ENCODE measurements around the gene ZSWIM1. TPM values are rescaled to one million over a fixed set of nuclear protein-coding genes. Genes with fewer than 3 reads are reported as not detected.

ZSWIM1 gene
- total and polyA plus RNA-seq, 2 of the 8 experiments (the other 6 are each of a cell fraction or from before 2014, with no cell fraction given) = 14.1 to 15.6 TPM

GRCh38 chr20:45898285-45898684 is 17.3 kb downstream of the ZSWIM1 start:
- no peak overlapping the region for H2BK20ac ChIP-seq (ENCODE audit: low read length)
- ChIA-PET POLR2A (ENCODE audit: partially characterized antibody) (interaction anchor here (0.8 to 11.2 kb wide), 10 partner anchors 7 to 74 kb away, joined by 3 to 172 read pairs (median 8); partner anchors contain the start of genes CTSA, NEURL2, PCIF1 and PLTP), CTCF (ENCODE audit: partially characterized antibody) (interaction anchor here (1.1 to 1.8 kb wide), 3 partner anchors 8 to 74 kb away, joined by 3 read pairs; partner anchors contain the start of gene ZSWIM1)
- no peaks in the 10 kb centered on the region for H3K4me1 ChIP-seq (replicated peaks in 1 of 4; ENCODE audit: control insufficient read depth in 3 of 4, insufficient read depth in 4 of 4, low read length in 3 of 4)
- H3K27me3 ChIP-seq (replicated peaks in 1 of 4; ENCODE audit: control insufficient read depth in 3 of 4, extremely low read depth in 1 of 4, insufficient read depth in 3 of 4, low read length in 3 of 4) = no peaks in the 10 kb centered on the region
- H3K4me2 ChIP-seq (ENCODE audit: insufficient read depth in 1 of 2, low read depth in 2 of 2, low read length in 2 of 2) = no peak overlapping the region
- H4K20me1 ChIP-seq (replicated peaks in 1 of 2; ENCODE audit: control insufficient read depth in 1 of 2, insufficient read depth in 2 of 2, low read length in 2 of 2) = peaks cover 0 to 12% of the 10 kb centered on the region in 2 experiments
- no peak overlapping the region for H3K56ac ChIP-seq (replicated peaks; ENCODE audit: insufficient read length, low read depth, low read length)
- no peaks in the 10 kb centered on the region for H3K23me2 ChIP-seq (ENCODE audit: low read depth, low read length)
- no peak overlapping the region for H3K9ac ChIP-seq (replicated peaks in 1 of 4; ENCODE audit: extremely low read depth in 1 of 4, low read depth in 3 of 4, low read length in 3 of 4)
- no peak overlapping the region for H2AK5ac ChIP-seq (ENCODE audit: low read depth, low read length)
- no peaks in the 10 kb centered on the region for H3K79me1 ChIP-seq (ENCODE audit: low read depth, low read length)
- H2BK12ac ChIP-seq (ENCODE audit: low read depth, low read length) = no peak overlapping the region
- no peak overlapping the region for H4K8ac ChIP-seq (ENCODE audit: extremely low read depth, insufficient read depth, low read length)
- no peak overlapping the region for H3K4ac ChIP-seq (replicated peaks; ENCODE audit: insufficient read length, low read depth, low read length)
- H3K18ac ChIP-seq (ENCODE audit: extremely low read depth, low read length) = no peak overlapping the region
- H4K5ac ChIP-seq (ENCODE audit: insufficient read length, low read depth, low read length) = no peak overlapping the region
- peaks cover 15 to 51% (median 46%) of the 10 kb centered on the region in 4 experiments for H3K36me3 ChIP-seq (ENCODE audit: control insufficient read depth in 2 of 4, insufficient read depth in 4 of 4, low read length in 3 of 4)
- WGBS, 2 experiments (ENCODE audit: extremely low coverage in 1 of 2, insufficient coverage in 1 of 2, insufficient read length in 1 of 2, insufficient replicate concordance in 2 of 2, low coverage in 1 of 2, low lambda C conversion rate in 2 of 2, missing lambda C conversion rate in 1 of 2) = 93% methylated on average over 12 of the region's 12 CpGs; no CpG with 5 or more reads in 1 of the 2 experiments
- no peak overlapping the region for H4K91ac ChIP-seq (replicated peaks; ENCODE audit: insufficient read length, low read length)
- H3K79me2 ChIP-seq (ENCODE audit: control insufficient read depth in 1 of 2, insufficient read depth in 2 of 2, low read length in 2 of 2) = no peaks in the 10 kb centered on the region
- no peak overlapping the region for H2BK15ac ChIP-seq (ENCODE audit: low read length)
- no peak overlapping the region for H3K27ac ChIP-seq (ENCODE audit: low read depth, low read length)
- FAIRE-seq (no peak), DNase-seq (ENCODE audit: low read depth in 1 of 2, low spot score in 2 of 2) (no peak)
- H3K14ac ChIP-seq (ENCODE audit: insufficient read length) = no peak overlapping the region
- no peaks in the 10 kb centered on the region for H3K9me3 ChIP-seq (ENCODE audit: insufficient read depth in 2 of 2, low read depth in 1 of 2, low read length in 1 of 2)
- no peak overlapping the region for H3K4me3 ChIP-seq (ENCODE audit: extremely low read depth in 1 of 4, insufficient read depth in 2 of 4, low read depth in 3 of 4, low read length in 4 of 4)
- H2BK5ac ChIP-seq (ENCODE audit: low read depth, low read length) = no peak overlapping the region
- no peak overlapping the region for H3K23ac ChIP-seq (ENCODE audit: insufficient read length)
- no peak overlapping the region for H2AFZ ChIP-seq (ENCODE audit: low read length)
- H2BK120ac ChIP-seq (replicated peaks; ENCODE audit: low read depth, low read length) = no peak overlapping the region
- TF ChIP-seq SAP30 (IDR thresholded peaks at IDR 0.05; ENCODE audit: insufficient read depth, insufficient replicate concordance, low read length) = no peak
- TF ChIP-seq TEAD4 (IDR thresholded peaks at IDR 0.05; ENCODE audit: low read depth, low read length) = no peak
- no peak for TF ChIP-seq HDAC6 (IDR thresholded peaks at IDR 0.05; ENCODE audit: low read depth, low read length)
- TF ChIP-seq HDAC2 (IDR thresholded peaks at IDR 0.05; ENCODE audit: borderline replicate concordance in 1 of 2, low read depth in 2 of 2, low read length in 2 of 2) = no peak
- TF ChIP-seq BACH1 (IDR thresholded peaks at IDR 0.05; ENCODE audit: low read length) = no peak
- no peak for TF ChIP-seq GABPA (IDR thresholded peaks at IDR 0.05; ENCODE audit: borderline replicate concordance, insufficient read depth, low read length)
- no peak for TF ChIP-seq POU5F1 (IDR thresholded peaks at IDR 0.05; ENCODE audit: low read depth, low read length)
- no peak for TF ChIP-seq TBP (IDR thresholded peaks at IDR 0.05; ENCODE audit: low read depth, low read length)
- no peak for TF ChIP-seq SP2 (IDR thresholded peaks at IDR 0.05; ENCODE audit: low read length)
- TF ChIP-seq KDM4A (IDR thresholded peaks at IDR 0.05; ENCODE audit: low read depth, low read length, severe bottlenecking) = no peak
- TF ChIP-seq SRF (IDR thresholded peaks at IDR 0.05; ENCODE audit: low read depth, low read length) = no peak
- no peak for TF ChIP-seq YY1 (IDR thresholded peaks at IDR 0.05; ENCODE audit: low read depth, low read length)
- no peak for TF ChIP-seq CBX5 (IDR thresholded peaks at IDR 0.05; ENCODE audit: low read depth, low read length)
- no peak for TF ChIP-seq MAX (IDR thresholded peaks at IDR 0.05)

Data from H1 (cell line).